HG02759 (cell line): ENCODE data around the gene TRIM28.

Experiments used
- ATAC-seq: cut with Tn5 transposase; IDR thresholded peaks from one replicate; pipeline ENCODE4 v1.9.1; 2021; ENCODE audit warnings: mild to moderate bottlenecking, moderate library complexity; ENCODE audit not compliant: unreplicated experiment

TRIM28 gene

GRCh38 chr19:58559275-58560006 lies 15.6 kb downstream of the TRIM28 start:
- ATAC-seq: peak; percentile 29

GRCh38 chr19:58560007-58560887 lies 16.4 kb downstream of the TRIM28 start:
- ATAC-seq: no peak

- no peak for ATAC-seq
Observed at GRCh38 chr19:58560921-58561320, 17.1 kb downstream of the TRIM28 start.

GRCh38 chr19:58561373-58562121 lies 17.7 kb downstream of the TRIM28 start:
- no peak for ATAC-seq

GRCh38 chr19:58562122-58563033 lies 18.5 kb downstream of the TRIM28 start:
- no peak for ATAC-seq

GRCh38 chr19:58563034-58563573 lies 19.2 kb downstream of the TRIM28 start:
- ATAC-seq: no peak

- no peak for ATAC-seq
Observed at GRCh38 chr19:58563823-58564222, 20.0 kb downstream of the TRIM28 start.

- ATAC-seq: no peak
Observed at GRCh38 chr19:58566989-58567388, 23.1 kb downstream of the TRIM28 start.

GRCh38 chr19:58568453-58569130 lies 24.7 kb downstream of the TRIM28 start:
- no peak for ATAC-seq

GRCh38 chr19:58569191-58569942 lies 25.5 kb downstream of the TRIM28 start:
- ATAC-seq: no peak

GRCh38 chr19:58569943-58570670 lies 26.2 kb downstream of the TRIM28 start:
- no peak for ATAC-seq

- no peak for ATAC-seq
Observed at GRCh38 chr19:58570770-58571574, 27.1 kb downstream of the TRIM28 start.

- ATAC-seq: no peak
Observed at GRCh38 chr19:58571575-58571947, 27.7 kb downstream of the TRIM28 start.

GRCh38 chr19:58572026-58572817 lies 28.4 kb downstream of the TRIM28 start:
- ATAC-seq: no peak

- peak; percentile 61 for ATAC-seq
Observed at GRCh38 chr19:58572818-58573657, 29.2 kb downstream of the TRIM28 start, which contains the start of gene MZF1. Gene MZF1, minus strand, starts transcription at chr19:58573335. Its CDS starts 1,946 bp downstream, at chr19:58571389.
